Umbilical cord (tissue), 2 donors: ENCODE data around the gene PNKD. TPM values are rescaled to one million over a fixed set of nuclear protein-coding genes. Genes with fewer than 3 reads are reported as not detected.

Source experiments
- DNase-seq: peaks from one replicate; pipeline ENCODE4 v3.0.0-alpha.2; 2015; ENCODE audit warnings: low spot score
- total RNA-seq: library from RNA; depleted of rRNA; stranded (reverse); fragments of >200 nt; gene quantifications from one replicate; pipeline ENCODE4 v1.2.3, GENCODE V29; 2014; ENCODE audit warnings: low replicate concordance; ENCODE audit not compliant: insufficient read depth

The PNKD gene
- total RNA-seq, 1 donor from 2014 or later: 7.7 TPM

- no peak for DNase-seq
These were observed 13.5 kb upstream of the PNKD start for GRCh38 chr2:218256612-218257350.

DNA sequence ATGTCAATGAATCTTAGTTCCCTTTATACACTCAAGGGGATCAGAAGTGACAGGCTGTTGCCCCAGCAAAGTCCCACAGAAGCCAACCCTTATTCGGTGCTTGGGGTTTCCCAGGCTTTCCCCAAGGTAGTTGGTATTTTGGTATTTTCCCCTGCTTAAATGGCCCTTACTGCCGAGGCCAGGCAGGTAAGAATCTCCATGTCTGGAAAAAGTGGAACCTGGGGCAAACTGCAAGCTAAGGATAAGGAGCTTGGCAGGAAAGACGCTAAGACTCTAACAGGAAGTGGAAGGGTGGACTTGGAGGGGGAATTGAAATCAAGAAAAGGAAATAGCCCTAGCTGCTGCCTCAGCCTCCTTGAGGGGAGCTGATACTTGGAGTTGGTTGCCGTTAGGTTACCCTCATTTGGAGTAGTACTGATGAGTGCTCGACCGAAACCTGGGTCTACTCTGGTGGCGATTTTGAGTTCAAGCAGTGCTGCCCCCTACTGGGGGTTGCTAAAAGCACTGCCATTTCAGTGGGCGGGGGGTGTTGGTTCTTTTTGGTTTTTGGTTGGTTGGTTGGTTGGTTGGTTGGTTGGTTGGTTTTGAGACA is 12.8 kb upstream of the PNKD start:
- DNase-seq: peak; percentile 51

DNA sequence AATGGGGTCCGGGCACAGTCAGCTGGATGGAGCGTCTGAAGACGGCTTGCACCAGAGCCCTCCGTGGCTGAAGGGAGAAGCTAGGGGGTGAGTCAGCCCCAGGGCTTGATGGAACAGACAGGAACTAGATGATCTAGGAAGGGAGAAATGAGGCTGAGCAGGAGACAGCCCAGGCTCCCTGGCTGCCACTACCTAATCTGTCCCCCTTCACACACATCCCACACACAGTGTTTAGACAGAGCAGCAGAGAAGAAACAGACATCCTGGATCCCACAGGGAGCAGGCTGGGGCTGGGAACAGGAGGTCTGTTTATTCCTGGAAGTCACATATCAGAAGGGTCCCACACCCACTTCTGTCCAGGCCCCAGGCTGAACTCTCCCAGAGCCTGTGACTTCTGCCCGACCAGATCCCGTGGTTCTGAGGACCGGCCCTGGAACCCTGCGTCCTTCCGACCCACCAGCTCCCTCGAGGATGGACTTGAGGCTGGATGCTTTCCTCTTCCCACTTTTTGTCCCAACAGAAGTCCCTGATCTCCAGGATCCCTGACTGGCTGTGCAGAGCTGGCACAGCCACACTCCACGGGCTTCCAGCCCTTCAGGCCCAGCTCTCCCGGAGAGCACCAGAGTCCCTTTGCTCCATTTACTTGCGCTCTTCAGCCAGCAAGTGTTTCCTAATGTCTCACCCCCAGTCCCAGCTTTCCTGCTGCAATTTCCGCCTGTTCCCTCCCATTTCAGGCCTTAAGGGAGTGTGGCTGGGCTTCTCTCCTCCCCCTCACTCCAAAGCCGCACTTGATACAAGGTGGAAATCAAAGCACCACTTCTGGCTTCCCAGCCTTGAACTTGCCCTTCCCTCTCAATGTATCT is 11.0 kb upstream of the PNKD start:
- peak; percentile 94 for DNase-seq

GRCh38 chr2:218260166-218260565 is 10.2 kb upstream of the PNKD start:
- no peak for DNase-seq

DNA sequence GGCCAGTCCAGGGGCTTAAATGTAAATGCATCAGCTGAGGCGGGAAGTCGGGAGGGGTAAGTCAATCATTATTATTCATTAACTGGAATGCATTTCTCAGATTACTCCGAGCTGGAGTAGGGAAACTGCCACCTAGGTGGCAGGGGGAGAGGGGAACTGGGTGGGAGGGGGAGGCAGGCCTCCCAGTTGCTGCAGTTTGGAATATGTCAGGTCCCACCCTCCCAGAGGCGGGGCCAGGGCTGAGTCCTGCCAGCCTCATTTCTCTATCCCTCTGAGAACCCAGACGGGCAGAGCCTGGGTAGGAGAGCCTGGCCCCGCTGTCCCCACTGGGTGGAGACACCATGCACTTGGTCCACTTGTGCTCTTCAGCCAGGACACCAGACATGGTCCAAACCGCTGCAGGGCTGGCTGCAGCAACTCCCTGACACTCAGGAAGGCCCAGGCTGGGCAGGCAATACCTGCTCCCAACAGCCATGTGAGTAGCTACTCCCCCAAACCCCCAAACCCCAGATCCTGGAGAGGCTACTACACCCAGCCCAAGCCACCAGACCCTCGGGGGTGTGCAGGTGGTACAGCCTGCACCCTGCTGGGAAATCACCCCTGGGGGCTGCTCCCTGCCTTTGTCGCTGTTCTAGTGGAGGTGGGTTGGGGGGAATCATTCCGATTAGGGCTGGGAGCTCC is 9.4 kb upstream of the PNKD start, which contains the start of gene GPBAR1:
TSS of gene GPBAR1 (plus strand) at position 274 of the 681 bp plus-strand sequence. CDS start 1,710 bp downstream, outside the sequence.
- peak; percentile 51 for DNase-seq

DNA sequence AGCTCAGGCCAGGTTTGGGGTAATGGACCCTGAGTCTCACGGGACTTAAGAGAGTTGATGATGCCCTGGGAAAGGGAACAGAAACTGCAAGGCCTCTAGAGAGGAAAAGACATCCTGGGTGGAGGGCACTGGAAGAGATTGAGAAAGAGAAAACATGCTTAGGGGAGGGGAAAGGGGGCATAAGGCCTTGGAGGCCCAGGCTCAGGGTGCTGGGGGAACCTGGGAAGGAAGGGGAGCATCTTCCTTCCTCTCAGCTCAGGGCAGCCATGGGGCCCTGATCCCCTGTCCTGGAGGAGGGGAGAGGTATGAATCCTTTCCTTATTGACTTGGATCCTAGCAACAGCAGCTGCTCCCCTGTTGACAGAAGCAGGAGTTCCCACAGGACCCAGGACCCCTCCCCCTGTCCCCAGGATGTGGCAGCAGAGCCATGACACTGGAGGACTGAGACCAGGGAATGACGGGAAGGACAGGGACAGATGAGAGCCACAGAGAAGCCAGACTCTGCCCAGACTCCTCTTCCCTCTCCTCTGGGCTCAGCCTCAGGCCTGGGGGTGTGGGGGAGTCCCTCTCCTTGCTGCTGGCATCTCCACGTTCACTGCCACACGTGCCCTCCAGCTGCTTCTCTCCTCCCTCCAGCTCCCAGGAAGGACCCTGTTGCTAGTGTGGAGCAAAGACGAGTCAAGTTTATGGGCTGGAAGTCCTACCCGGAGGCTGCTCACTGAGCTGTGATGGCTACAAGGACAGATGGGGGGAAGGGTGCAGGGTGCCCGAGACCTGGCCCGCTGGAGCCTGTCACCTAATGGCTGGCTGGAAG is 8.7 kb upstream of the PNKD start:
- peak; percentile 50 for DNase-seq

- DNase-seq: peak; percentile 58
These were observed 8.1 kb upstream of the PNKD start for GRCh38 chr2:218262237-218262600.

- DNase-seq: no peak
These were observed 7.4 kb upstream of the PNKD start for GRCh38 chr2:218262631-218263586.

GRCh38 chr2:218263817-218264641 is 6.3 kb upstream of the PNKD start:
- no peak for DNase-seq

DNA sequence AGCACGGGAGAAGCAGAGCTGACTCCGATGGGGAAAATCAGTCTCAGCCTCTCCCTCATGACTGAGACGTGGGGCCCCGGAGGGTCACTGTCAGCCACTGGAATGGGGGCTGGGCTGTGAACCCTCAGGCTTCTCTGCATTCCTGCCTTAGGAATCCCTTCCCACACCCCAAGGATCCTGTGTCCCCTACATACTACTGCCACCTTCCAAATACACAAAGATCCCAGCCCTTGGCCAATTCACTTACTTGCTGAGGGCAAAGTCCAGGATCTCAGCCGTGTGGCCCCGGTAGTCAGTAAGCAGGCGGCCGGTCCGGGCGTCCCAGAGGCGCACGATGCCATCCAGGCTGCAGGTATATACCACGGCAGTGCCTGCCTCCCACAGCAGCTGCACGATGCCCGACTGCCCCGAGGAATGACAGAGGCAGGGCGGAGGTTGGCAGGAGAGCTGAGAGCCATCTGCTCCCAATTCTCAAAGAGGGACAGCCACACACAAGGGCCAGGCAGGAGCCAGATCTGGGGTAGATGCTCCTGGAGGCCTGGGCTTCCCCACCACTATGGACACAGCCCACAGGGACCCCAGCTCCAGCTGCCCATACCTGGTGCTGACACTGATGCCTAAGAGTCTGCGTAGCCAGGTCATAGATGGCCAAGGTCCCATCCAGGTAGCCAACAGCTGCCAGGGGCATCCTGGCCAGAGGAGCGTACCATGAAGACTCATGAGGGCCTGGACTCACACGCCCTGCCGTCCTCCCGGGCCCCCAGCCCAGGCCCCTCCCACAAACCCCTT is 5.4 kb upstream of the PNKD start:
- no peak for DNase-seq

DNA sequence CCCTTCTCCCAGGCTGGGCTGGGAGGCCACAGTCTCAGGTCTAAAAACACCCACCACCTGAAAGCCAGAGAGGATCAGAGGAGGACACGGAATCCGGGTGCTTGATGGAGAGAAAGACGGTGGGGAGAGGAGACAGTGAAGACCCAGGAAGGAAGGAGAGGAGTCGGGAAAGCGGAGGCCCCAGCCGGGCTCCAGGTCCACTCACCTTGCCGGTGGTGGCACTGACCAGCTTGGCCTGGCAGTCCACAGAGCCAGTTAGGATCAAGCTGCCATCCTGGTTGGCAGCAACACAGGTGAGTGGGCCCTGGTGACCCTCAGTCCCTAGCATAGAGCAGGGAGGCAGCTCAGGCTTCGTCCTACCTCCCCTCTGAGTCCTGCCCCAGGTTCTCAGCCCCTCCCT is 4.7 kb upstream of the PNKD start:
- no peak for DNase-seq

DNA sequence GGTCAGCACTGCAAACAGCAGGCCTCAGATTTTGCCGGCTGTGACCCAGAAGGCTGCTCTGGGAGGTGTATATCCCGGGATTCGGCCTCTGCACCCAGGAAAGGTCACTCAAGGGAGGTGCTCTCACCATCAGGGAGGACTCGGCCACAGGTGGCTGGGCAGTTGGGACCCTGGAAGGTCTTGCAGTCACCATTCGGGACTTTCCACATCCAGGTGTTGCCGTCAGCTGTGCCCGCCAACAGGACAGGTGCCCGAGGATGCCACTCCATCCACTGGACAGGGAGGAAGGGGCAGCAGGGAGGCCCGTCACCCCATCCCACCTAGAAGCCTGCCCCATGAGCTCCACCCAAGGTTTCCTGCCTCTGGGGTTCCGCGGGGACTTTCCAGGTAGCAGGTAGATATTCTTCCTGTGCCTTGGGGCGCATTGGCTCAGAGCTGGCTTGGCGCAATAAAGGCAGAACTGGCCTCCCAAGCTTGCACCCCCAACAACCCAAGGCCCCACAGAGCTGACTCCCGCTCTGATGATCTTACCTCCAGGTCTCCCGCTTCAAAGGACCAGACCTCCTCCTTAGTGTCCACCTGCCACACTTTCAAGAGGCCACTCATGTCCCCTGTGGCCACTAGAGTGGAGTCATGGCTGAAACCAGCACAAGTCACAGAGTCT is 3.9 kb upstream of the PNKD start:
- DNase-seq: no peak

DNA sequence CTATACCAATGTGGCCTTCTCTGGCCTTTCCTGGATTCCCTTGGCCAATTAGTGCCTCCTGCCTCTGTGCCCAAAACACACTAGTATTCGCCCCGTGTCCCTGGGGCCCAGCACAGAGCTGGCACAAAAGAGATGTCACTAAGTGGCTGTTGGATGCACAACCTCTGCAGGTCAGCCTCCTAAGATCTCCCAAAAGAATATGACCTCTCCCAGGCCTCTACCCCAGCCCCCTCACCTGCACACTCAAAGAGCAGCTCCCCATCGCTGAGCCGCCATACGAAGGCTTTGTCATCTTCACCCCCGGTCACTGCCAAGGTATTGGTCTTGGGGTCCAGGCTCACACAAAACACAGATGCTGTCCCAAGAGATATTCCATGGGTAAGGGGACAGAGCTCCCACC is 3.1 kb upstream of the PNKD start:
- DNase-seq: no peak

DNA sequence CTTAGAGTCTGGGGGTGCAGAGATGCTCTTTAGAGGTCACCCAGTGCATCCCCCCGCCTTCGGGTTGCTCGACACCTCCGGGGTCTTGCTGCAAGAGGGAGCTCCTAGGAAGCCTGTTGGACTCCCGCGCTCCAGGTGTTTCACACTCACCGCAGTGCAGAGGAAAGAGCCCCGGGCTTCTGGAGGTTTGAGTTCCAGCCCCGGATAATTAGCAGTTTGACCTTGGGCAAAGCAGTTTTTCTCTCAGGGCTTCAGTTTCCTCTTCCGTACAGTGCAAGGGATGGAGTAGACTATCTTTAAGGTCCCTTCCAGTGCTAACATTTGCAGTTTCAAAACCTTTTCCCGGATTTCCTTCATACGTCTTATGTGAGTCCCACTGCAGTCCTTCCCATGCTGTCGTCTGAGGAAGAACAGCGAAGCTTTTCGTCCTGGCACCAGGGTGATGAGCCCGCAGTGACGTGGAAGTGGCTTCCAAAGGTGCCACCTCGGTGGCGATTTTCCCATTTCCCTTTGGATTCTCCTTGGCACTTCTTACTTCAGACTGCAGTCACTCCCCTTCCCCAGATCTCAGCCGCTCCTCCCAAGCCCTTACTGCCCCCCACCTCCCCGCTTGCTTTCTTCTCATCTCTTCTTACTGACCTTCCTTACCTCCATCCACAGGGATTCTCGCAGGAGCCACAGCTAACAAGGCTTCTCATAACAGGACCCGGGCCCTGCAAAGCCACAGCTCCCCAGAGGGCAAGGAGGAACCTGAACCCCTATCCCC is 585 bp downstream of the PNKD start:
- no peak for DNase-seq

DNA sequence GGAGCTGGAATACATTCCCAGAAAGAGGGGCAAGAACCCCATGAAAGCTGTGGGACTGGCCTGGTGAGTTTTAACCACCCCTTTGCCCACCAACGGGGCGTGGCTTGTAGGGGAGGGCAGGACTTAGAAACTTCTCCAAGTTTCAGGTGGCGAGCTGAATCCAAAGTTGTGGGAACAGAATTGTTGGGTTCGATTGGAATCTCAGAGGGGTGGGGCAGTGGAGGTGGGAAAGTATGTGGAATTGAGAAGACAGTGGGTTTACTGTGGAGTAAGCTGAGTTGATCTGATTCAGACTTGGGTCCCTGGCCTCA is 1.1 kb downstream of the PNKD start:
- no peak for DNase-seq

GRCh38 chr2:218271865-218272530 is 1.7 kb downstream of the PNKD start:
- DNase-seq: no peak
